Activated T-helper 2 cell treated with anti-CD3 and anti-CD28 coated beads, Interferon-gamma antibody, Interleukin-2, Interleukin-4, amounts not matched to agents 10 μg/mL and 5 μg/mL and 100 μg/mL, durations not matched to agents 14 hours and 24 hours and 36 hours (primary cell): ENCODE measurements around the gene ERFL. TPM values are rescaled to one million over a fixed set of nuclear protein-coding genes. Genes with fewer than 3 reads are reported as not detected.
A peak's percentile ranks its signal among the peaks of the same experiment; 100 is the strongest.

Source experiments
- DNase-seq: peaks from one replicate; pipeline ENCODE4 v3.0.0; 2021; ENCODE audit warnings: low spot score
- H3K27ac Mint-ChIP-seq: one replicate; pipeline ENCODE4 v1.8.0; 2021; ENCODE audit warnings: mixed read lengths
- H3K27me3 Mint-ChIP-seq: one replicate; pipeline ENCODE4 v1.8.0; 2021; ENCODE audit warnings: low read depth, mixed read lengths
- H3K36me3 Mint-ChIP-seq: one replicate; pipeline ENCODE4 v1.8.0; 2021; ENCODE audit warnings: low read depth, mixed read lengths
- H3K4me1 Mint-ChIP-seq: one replicate; pipeline ENCODE4 v1.8.0; 2021; ENCODE audit warnings: low read depth, mixed read lengths
- H3K4me3 Mint-ChIP-seq: one replicate; pipeline ENCODE4 v1.8.0; 2021; ENCODE audit warnings: low read depth, mild to moderate bottlenecking, moderate library complexity, mixed read lengths
- H3K9me3 Mint-ChIP-seq: one replicate; pipeline ENCODE4 v1.8.0; 2021; ENCODE audit warnings: mixed read lengths
- intact Hi-C: fragments of 100-400 bp; cut with micrococcal nuclease; formaldehyde crosslinking; loops from one replicate; pipeline ENCODE4 v1.15.1; 2023
- total RNA-seq: library from RNA; stranded (reverse); gene quantifications from 2 replicates; pipeline ENCODE4 v1.2.3, GENCODE V29; 2022

ERFL gene
- total RNA-seq, 1 donor from 2014 or later, result 2.3 TPM

DNA sequence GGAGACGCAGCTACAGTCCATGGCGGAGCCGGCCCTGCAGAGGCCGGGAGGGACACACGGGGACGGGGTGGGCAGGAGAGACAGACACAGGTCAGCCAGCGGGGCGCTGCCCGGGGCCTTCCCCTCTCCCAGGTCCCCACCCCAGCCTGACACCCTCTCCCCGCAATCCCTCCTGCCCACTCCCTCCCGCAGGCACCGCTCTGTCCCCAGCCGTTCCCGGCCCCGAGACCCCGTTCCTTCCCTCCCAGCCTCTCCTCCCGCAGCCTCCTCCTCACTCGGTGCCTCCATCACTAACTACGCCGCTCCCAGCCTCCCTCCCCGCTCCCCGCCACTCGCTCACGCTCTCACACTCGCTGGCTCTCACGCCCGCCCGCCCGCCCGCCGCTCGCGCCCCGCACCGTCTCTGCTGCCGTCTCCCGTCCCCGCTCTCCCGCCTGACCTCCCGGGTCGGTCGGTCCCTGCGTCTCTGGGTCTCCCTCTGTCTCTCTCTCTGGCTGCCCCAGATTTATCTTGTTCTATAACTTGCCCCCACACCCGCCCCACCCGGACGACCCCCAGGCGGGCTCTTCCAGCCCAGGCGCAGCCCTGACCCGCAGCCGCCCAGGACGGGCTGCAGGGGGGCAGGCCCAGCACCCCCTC lies 15.2 kb downstream of the ERFL start:
- H3K9me3 Mint-ChIP-seq, result no peaks in the 10 kb centered on the region
- no peak overlapping the region for H3K4me3 Mint-ChIP-seq
- H3K27ac Mint-ChIP-seq, result no peak overlapping the region
- H3K27me3 Mint-ChIP-seq, result peaks cover 31% of the 10 kb centered on the region
- no peak for DNase-seq
- H3K36me3 Mint-ChIP-seq, result peaks cover 20% of the 10 kb centered on the region
- H3K4me1 Mint-ChIP-seq, result peaks cover 4% of the 10 kb centered on the region
- intact Hi-C loops, result no loop called here

DNA sequence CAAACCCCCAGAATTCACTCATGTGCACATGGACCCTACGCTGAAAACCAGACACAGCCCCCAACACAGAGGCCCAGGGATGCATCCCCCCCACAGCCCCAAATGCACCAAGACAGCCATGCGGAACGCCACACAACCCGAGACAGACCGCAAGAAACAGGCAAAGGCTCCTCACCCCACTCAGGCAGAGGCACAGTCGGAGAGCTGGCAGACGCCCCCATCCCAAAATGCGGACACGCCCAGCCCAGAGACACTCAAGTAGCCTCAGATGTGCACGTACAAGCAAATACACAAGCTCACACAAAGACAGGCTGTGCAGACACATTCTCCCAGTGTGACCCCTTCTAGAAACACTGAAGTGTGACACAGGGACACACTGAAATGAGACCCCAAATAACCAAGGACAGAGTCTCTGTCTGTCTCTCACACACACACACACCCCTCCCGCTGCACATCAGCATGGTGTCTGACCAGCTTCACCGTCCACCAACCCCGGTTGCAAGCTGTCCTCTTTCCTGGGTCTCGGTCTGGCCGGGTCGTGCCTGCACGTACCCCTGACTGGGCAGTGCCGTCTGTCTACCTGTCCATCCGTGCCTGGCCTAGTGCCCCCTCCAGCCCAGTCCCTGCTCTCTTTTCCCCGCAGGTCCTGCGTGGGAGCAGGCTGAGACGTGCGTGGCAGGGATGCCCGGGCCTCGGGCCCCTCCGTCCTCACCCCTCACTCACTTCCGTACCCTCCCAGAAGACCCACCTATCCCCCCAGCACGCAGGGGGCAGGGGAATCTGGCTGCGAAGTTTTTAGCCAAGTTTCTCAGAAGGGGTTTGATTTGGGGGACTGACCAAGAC lies 16.1 kb downstream of the ERFL start:
- no peak for DNase-seq
- Mint-ChIP-seq H3K9me3 (no peaks in the 10 kb centered on the region), H3K36me3 (peaks cover 25% of the 10 kb centered on the region), H3K27ac (no peak overlapping the region), H3K4me1 (peaks cover 4% of the 10 kb centered on the region), H3K27me3 (peaks cover 31% of the 10 kb centered on the region), H3K4me3 (no peak overlapping the region)
- intact Hi-C loops, result no loop called here

DNA sequence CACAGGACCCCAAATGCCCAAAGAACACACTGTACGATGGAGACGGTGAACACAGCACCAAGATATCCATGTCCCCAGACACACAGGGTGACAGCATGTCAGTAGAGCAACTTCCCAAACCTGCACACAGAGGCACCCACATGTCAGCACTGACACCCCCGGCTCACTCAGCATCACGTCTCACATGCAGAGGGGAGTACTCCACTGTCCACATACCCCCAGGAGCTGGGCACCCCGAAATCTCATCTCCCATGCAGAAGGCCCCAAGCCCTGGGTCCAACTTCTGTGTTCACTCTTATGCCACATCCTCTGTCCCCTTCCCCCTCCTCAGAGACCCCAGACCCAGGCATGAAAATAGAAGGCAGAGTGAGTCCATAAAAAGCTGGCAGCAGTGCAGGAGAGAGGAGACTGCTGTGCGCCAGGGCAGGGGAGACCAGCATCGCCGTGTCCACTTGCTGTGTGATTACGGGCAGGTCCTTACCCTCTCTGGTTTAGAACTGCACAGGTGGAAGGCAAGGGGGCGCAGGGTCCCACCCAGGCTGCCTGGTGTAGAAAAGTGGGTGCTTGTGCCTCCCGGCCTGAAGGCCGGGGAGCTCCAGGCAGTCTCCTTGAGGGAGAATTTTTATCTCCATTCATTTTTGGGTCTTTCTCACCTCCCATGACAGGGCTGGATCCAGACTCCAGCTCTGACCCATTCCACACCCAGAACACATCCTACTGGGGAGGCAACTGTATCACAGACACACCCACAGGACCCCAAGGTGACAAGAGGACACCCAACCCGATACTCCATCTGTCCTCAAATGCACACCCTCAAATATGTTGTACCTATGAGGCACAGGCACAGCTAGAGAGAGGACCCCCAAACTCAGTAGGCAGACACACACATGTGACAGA lies 17.0 kb downstream of the ERFL start:
- peaks cover 4% of the 10 kb centered on the region for H3K4me1 Mint-ChIP-seq
- peaks cover 31% of the 10 kb centered on the region for H3K36me3 Mint-ChIP-seq
- H3K27ac Mint-ChIP-seq, result no peak overlapping the region
- H3K9me3 Mint-ChIP-seq, result no peaks in the 10 kb centered on the region
- no peak for DNase-seq
- no peak overlapping the region for H3K4me3 Mint-ChIP-seq
- H3K27me3 Mint-ChIP-seq, result peaks cover 31% of the 10 kb centered on the region
- intact Hi-C loops, result no loop called here

DNA sequence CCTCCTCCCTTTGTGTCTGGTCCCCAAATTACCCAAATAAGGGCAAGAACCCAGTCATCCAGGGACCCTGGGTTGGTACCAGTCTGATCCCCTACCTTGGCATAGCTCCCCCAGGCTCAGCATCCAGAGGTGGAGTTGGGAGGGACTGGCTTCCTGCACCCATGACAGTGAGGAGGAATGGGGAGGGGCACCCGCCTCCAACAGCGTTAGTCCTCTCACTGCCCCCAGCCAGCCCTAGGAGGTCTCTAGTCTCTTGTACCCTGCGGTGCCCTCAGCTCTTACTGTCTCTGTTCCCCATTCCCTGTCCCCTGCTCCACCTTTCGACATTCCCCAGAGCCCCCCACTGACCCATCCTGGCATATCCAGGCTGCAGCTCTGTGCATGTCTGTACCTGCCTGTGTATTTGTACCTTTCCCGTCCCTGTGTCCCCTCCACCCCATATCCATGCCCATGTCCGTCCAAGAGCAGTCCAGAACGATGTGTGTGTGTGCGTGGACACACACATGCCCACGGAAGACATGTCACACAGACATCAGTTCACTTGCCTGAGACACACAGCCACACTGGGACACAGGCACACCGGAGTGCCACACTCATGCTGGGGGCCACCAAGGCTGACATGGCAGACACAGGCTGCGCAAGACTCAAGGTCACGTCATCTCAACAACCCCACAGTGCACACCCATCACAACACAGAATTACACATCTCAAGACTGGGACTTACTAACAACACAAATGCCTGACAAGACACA lies 17.8 kb downstream of the ERFL start:
- Mint-ChIP-seq H3K4me1 (peaks cover 7% of the 10 kb centered on the region), H3K27ac (no peak overlapping the region)
- no peak for DNase-seq

DNA sequence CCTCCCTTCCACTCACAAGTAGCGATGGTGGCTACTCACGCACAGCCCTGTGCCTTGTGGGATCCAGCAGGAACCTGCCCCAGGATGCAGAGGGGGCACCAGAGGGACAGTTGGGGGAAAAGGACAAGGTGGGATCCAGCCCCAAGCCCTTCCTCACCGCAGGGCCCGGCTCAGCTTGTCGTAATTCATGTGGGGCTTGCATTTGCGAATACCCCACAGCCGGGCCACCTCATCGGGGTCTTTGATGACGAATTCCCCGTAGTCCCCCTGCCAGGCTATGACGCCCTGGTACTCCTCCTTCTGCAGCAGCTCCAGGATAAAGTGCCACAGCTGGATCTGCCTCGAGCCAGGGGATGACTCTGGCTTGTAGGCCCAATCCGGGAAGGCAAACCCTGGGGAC lies 18.5 kb downstream of the ERFL start:
- Mint-ChIP-seq H3K4me1 (peaks cover 7% of the 10 kb centered on the region), H3K27ac (no peak overlapping the region), H3K9me3 (no peaks in the 10 kb centered on the region), H3K27me3 (peaks cover 30% of the 10 kb centered on the region), H3K4me3 (no peak overlapping the region), H3K36me3 (peaks cover 46% of the 10 kb centered on the region)
- DNase-seq, result no peak
- intact Hi-C loops, result no loop called here

More for the DNA sequence above, 17.8 kb downstream of the ERFL start:
- H3K27me3 Mint-ChIP-seq, result peaks cover 31% of the 10 kb centered on the region
- H3K4me3 Mint-ChIP-seq, result no peak overlapping the region
- intact Hi-C loops, result no loop called here
- H3K9me3 Mint-ChIP-seq, result no peaks in the 10 kb centered on the region
- peaks cover 39% of the 10 kb centered on the region for H3K36me3 Mint-ChIP-seq

DNA sequence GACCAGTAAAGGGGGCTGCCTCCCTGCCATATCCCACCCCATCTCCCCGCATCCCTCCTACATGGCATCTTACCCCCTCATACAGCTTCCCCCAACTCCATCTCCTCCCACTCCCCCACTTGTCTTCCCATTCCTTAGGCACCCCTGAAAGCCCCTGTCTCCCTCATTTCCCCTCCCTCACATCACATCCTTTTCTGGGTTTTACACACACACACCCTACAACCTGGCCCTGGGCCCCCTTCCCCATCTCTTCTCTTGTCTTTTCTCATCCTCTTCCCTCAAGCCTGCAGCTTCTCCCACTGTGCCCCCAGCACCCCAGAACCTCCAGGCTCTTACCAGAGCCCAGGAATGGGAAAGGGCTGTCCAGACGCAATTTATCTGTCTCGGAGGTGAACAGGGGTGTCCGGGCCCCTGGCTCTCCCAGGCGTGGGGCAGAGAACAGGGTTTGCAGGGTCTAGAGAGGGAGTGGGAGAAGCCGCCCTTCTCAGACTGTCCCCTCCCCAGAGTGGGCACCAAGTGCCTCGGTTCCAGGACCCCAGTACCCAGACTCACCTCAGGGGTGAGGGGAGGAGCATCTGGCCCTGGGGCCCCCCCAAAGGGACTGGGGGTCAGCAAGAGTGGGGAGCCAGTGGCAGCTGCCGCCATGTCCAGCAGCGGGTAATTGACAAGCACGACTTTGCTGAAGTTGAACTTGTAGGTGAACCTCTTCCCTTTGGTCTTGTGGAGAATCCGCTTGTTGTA lies 19.4 kb downstream of the ERFL start:
- Mint-ChIP-seq H3K9me3 (no peaks in the 10 kb centered on the region), H3K27ac (no peak overlapping the region), H3K4me1 (peaks cover 7% of the 10 kb centered on the region), H3K27me3 (peaks cover 23% of the 10 kb centered on the region), H3K4me3 (no peak overlapping the region), H3K36me3 (peaks cover 53% of the 10 kb centered on the region)
- DNase-seq, result no peak
- intact Hi-C loops, result no loop called here

DNA sequence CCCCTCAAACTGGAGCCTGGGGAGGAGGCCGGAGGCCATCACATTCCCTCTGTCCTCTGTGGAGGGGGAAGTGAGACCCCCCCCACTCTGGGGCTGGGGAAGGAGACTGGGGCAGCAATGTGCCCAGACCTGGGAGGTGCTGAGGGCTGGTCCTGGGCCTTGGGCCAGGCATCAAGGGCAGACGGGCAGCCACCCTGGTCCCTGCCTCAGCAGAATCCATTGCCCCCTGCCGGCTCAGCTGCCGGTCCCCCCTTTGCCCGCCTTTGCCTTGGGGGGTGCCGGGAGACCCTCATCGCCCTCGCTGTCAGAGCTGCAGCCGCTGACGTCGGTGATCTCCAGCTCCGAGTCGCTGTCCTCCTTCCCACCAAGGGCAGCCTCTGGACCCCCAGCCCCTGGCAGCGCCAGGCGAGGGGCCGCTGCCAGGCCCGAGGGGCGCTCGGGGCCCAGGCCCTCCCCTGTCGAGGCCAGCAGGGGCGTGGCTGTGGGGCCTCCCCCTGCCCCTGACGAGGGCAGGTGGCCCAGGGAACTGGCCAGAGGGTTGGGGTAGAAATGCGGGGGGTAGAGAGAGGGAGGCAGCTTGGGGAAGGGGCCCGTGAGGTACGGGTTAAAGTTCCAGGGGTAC lies 20.1 kb downstream of the ERFL start:
- no peak overlapping the region for H3K4me3 Mint-ChIP-seq
- intact Hi-C loops, result no loop called here
- peaks cover 18% of the 10 kb centered on the region for H3K27me3 Mint-ChIP-seq
- H3K27ac Mint-ChIP-seq, result no peak overlapping the region
- H3K9me3 Mint-ChIP-seq, result no peaks in the 10 kb centered on the region
- DNase-seq, result no peak
- H3K4me1 Mint-ChIP-seq, result peaks cover 7% of the 10 kb centered on the region
- peaks cover 61% of the 10 kb centered on the region for H3K36me3 Mint-ChIP-seq

DNA sequence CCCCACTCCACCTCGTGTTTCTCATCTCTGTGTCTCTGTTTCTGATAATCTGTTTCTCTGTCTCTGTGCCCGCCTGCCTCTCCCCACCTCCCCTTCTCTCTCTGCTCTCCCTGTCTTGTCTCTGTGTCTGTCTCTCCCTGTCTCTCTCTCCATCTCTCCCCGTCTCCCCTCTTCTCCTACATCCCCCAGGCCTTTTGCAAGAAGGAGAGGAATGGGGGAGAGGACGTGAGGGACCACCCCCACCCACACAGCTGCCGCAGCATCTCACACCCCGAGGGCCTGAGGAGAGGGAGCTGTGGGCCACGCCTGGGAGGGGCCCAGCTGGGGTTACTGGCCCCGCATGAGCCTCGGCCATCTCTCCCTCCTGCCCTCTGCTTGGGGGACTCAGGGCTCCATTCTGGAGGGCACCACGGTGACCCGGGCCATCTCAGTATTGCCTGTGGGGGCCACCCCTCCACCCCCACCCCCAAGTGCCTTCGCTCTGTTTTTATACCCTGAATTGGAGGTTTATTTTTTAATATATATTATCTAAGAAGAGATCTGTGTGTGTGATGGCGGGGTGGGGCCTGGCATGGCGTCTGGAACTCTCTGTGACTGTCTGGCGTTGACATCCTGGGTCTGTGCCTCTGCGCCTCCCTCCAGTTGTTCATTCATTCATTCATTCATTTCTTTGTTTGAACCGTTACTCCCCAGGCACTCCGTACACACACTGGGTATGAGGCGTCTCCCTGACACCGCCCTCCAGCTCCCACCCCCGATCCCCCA lies 21.2 kb downstream of the ERFL start:
- Mint-ChIP-seq H3K4me1 (peaks cover 7% of the 10 kb centered on the region), H3K36me3 (peaks cover 71% of the 10 kb centered on the region), H3K9me3 (no peaks in the 10 kb centered on the region), H3K27me3 (peaks cover 13% of the 10 kb centered on the region), H3K27ac (peak overlapping the region; percentile 9), H3K4me3 (no peak overlapping the region)
- intact Hi-C loops, result no loop called here
- no peak for DNase-seq

DNA sequence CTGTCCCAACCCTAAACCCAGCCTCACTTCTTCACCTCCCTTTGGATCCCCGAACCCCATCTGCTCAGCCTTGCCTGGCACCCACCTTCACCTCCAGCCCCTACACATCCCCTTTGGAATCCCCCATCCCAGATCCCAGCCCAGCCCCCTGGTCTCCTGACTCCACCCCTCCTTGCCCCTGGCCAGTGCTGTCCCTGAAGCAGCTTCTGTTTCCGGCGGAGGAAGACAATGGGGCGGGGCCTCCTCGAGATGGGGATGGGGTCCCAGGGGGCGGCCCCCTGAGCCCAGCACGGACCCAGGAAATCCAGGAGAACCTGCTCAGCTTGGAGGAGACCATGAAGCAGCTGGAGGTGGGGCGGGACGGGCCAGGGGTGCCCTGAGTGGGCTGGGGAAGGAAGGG lies 22.0 kb downstream of the ERFL start:
- Mint-ChIP-seq H3K4me3 (no peak overlapping the region), H3K36me3 (peaks cover 72% of the 10 kb centered on the region), H3K4me1 (peaks cover 6% of the 10 kb centered on the region), H3K27me3 (peaks cover 6% of the 10 kb centered on the region), H3K9me3 (no peaks in the 10 kb centered on the region), H3K27ac (peak overlapping the region; percentile 31)
- intact Hi-C loops, result no loop called here
- DNase-seq, result no peak

DNA sequence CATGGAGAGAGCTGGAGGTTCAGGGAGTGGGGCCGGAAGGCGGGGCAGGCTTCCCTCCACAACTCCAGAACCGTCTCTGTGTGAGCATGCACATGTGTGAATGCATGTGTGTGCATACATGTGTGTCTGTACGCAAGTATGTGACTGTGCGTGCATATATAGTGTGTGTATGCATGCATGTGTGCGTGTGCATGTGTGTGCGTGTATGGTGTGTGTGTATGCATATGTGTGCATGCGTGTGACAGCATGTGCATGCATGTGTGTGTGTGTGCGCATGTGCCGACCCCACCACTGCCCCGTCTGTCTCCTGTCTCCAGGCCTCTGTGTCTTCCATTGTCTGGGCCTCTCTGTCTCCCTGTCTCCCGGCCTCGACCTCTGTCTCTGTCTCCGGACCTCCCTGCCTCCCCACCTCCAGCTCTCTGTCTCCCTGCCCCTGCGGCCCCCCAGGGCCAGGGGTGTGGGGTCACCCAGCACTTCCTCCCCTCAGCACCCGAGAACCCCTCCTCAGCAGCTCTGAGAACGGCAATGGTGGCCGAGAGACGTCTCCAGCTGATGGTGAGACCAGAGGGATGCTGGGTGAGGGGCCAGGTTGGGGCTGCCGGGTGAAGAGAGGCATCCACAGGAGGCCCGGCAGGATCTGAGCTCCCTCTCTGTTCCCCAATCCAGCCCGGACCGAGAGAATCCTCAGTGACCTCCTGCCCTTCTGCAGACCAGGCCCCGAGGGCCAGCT lies 22.8 kb downstream of the ERFL start:
- intact Hi-C loops, result no loop called here
- DNase-seq, result no peak
- Mint-ChIP-seq H3K9me3 (no peaks in the 10 kb centered on the region), H3K27me3 (no peaks in the 10 kb centered on the region), H3K27ac (no peak overlapping the region), H3K36me3 (peaks cover 68% of the 10 kb centered on the region), H3K4me1 (peaks cover 6% of the 10 kb centered on the region), H3K4me3 (no peak overlapping the region)
